Measurements from ENCODE around the gene FCHSD2. TPM values are rescaled to one million over a fixed set of nuclear protein-coding genes. Genes with fewer than 3 reads are reported as not detected.

FCHSD2 gene
- total RNA-seq, 1 donor from 2014 or later = 27.7 TPM

DNA sequence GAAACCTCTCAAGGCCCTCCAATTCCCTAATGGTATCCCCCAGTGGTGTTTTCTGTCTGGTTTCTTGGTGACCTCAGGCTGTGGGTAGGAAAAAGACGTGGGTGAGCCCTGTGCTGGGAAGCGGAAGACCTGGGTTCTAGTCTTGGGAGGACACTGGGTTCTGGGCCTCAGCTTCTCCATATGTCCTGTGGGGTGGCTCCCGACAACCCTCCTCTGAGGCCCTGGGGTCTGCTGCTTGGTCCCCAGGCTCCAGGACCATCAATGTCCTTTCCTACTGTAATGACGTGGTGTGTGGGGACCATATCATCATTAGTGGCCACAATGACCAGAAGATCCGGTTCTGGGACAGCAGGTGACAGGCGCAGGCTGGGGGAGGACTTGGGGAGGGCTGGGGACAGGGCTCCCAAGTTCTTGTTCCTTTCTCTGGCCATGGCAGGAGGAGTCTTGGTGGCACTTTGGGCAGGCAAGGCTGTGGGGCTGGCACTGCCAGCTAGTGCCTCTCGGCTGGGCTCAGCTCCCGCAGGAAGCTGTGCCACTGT is 315.1 kb downstream of the FCHSD2 start:
- Mint-ChIP-seq H3K4me1 (ENCODE audit: low read depth) (peaks cover 11% of the 10 kb centered on the region), H3K27ac (peak overlapping the region; percentile 40), H3K27me3 (ENCODE audit: insufficient read depth) (no peaks in the 10 kb centered on the region), H3K36me3 (ENCODE audit: low read depth) (peaks cover 33% of the 10 kb centered on the region), H3K4me3 (no peak overlapping the region), H3K9me3 (no peaks in the 10 kb centered on the region)
- DNase-seq (ENCODE audit: low spot score) = no peak
- intact Hi-C loops (cut with micrococcal nuclease) = no loop called here

DNA sequence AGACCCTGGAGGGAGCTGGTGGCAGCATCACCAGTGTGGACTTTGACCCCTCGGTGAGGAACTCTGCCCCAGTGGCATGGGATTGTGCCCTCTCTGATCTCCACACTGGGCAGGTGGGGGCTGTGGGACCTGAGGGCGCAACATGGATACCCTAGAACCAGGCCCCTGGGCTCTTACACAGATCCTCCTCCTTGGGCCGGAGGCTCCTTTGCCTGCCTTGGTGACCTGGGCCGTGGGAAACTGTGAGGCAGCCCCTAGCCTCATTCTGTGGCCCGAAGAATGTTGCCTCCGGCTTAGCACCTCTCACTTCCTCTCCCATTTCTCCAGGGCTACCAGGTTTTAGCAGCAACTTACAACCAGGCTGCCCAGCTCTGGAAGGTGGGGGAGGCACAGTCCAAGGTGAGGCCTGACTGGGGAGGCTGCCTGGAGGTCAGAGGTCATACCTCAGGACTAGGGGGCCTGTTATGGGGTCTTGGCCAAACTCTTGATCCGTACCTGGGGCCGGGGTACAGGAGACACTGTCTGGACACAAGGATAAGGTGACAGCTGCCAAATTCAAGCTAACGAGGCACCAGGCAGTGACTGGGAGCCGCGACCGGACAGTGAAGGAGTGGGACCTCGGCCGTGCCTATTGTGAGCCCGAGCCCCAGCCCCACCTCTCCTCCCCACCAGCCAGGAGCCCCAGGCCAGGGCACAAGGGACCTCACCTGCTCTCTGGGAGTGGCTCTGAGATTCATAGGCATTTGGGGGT is 315.8 kb downstream of the FCHSD2 start:
- no peaks in the 10 kb centered on the region for H3K27me3 Mint-ChIP-seq (ENCODE audit: insufficient read depth)
- H3K27ac Mint-ChIP-seq = no peak overlapping the region
- intact Hi-C loops (cut with micrococcal nuclease) = no loop called here
- DNase-seq (ENCODE audit: low spot score) = no peak
- peaks cover 11% of the 10 kb centered on the region for H3K4me1 Mint-ChIP-seq (ENCODE audit: low read depth)
- peaks cover 30% of the 10 kb centered on the region for H3K36me3 Mint-ChIP-seq (ENCODE audit: low read depth)
- H3K4me3 Mint-ChIP-seq = no peak overlapping the region
- no peaks in the 10 kb centered on the region for H3K9me3 Mint-ChIP-seq

DNA sequence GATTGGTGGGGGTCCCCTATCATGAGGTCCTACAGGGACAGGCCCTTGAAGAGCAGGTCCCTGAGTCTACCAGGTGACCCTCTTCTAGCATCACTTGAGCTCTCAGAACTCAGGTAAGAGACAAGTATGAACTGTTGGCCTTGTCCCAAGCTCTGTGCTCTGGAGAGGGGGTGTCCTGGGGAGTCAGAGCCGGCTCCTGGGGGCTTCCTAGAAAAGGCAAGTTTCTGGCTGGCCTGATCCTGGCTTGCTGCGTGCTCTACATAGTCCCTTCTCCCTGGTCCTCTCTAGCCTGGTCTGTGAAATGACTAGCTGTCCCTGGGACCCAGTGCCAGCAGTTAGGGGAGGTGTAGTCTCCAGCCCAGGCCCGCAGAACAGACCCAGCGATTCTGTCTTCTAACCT is 316.5 kb downstream of the FCHSD2 start:
- no peak overlapping the region for H3K27ac Mint-ChIP-seq

GRCh38 chr11:72824811-72825505 is 317.2 kb downstream of the FCHSD2 start:
- Mint-ChIP-seq H3K9me3 (no peaks in the 10 kb centered on the region), H3K4me3 (no peak overlapping the region), H3K36me3 (ENCODE audit: low read depth) (peaks cover 25% of the 10 kb centered on the region), H3K4me1 (ENCODE audit: low read depth) (peaks cover 11% of the 10 kb centered on the region), H3K27me3 (ENCODE audit: insufficient read depth) (no peaks in the 10 kb centered on the region), H3K27ac (peak overlapping the region; percentile 55)
- DNase-seq (ENCODE audit: low spot score) = no peak
- intact Hi-C loops (cut with micrococcal nuclease) = no loop called here

More for the DNA sequence above, 316.5 kb downstream of the FCHSD2 start:
- Mint-ChIP-seq H3K9me3 (no peaks in the 10 kb centered on the region), H3K4me3 (no peak overlapping the region), H3K36me3 (ENCODE audit: low read depth) (peaks cover 25% of the 10 kb centered on the region), H3K27me3 (ENCODE audit: insufficient read depth) (no peaks in the 10 kb centered on the region), H3K4me1 (ENCODE audit: low read depth) (peaks cover 11% of the 10 kb centered on the region)
- intact Hi-C loops (cut with micrococcal nuclease) = no loop called here
- no peak for DNase-seq (ENCODE audit: low spot score)

- H3K27ac Mint-ChIP-seq = no peak overlapping the region
- H3K4me1 Mint-ChIP-seq (ENCODE audit: low read depth) = peaks cover 15% of the 10 kb centered on the region
- H3K36me3 Mint-ChIP-seq (ENCODE audit: low read depth) = peaks cover 26% of the 10 kb centered on the region
- DNase-seq (ENCODE audit: low spot score) = no peak
- no peaks in the 10 kb centered on the region for H3K27me3 Mint-ChIP-seq (ENCODE audit: insufficient read depth)
- no peaks in the 10 kb centered on the region for H3K9me3 Mint-ChIP-seq
- no peak overlapping the region for H3K4me3 Mint-ChIP-seq
- intact Hi-C loops (cut with micrococcal nuclease) = no loop called here
Measured at GRCh38 chr11:72824020-72824419, 318.1 kb downstream of the FCHSD2 start.

GRCh38 chr11:72823105-72823804 is 318.9 kb downstream of the FCHSD2 start:
- no peak for DNase-seq (ENCODE audit: low spot score)
- Mint-ChIP-seq H3K27ac (no peak overlapping the region), H3K4me3 (no peak overlapping the region), H3K36me3 (ENCODE audit: low read depth) (peaks cover 34% of the 10 kb centered on the region), H3K9me3 (no peaks in the 10 kb centered on the region), H3K4me1 (ENCODE audit: low read depth) (peaks cover 19% of the 10 kb centered on the region), H3K27me3 (ENCODE audit: insufficient read depth) (no peaks in the 10 kb centered on the region)
- intact Hi-C loops (cut with micrococcal nuclease) = no loop called here

DNA sequence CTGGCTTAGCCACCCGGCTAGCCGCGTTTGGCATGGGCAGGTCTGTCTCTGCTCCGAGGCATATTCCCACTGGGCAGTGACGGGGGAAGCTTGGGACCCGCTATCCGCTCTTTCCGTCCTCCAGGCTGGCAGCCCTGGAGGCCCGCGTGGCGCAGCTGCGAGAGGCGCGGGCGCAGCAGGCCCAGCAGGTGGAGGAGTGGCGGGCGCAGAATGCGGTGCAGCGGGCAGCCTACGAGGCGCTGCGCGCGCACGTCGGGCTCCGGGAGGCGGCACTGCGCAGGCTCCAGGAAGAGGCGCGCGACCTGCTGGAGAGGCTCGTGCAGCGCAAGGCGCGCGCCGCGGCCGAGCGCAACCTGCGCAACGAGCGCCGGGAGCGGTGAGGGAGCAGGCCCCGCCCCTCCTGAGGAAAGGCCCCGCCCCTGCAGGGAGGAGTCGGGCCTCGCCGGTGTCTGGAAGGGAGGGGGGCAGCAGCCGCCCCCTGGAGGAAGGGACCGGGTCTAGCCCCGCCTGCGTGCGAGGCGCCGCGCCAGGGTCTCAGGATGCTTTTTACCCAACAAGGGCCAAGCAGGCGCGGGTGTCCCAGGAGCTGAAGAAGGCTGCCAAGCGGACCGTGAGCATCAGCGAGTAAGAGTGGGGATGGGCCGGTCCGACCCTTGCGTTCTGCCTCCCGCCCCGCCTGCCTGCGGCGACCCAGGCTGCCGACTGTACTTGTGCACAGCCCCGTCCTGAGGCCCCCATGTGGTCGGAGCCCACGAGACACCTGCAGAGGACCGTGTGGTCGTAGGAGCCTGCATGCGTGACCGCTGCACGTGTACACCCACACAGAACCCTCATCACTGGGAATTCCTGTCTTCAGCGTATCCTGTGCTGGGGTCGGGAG is 320.0 kb downstream of the FCHSD2 start:
- Mint-ChIP-seq H3K4me3 (no peak overlapping the region), H3K27ac (peak overlapping the region; percentile 40), H3K4me1 (ENCODE audit: low read depth) (peaks cover 23% of the 10 kb centered on the region), H3K9me3 (no peaks in the 10 kb centered on the region), H3K27me3 (ENCODE audit: insufficient read depth) (no peaks in the 10 kb centered on the region), H3K36me3 (ENCODE audit: low read depth) (peaks cover 40% of the 10 kb centered on the region)
- DNase-seq (ENCODE audit: low spot score) = peak; percentile 59
- intact Hi-C loops (cut with micrococcal nuclease) = no loop called here

DNA sequence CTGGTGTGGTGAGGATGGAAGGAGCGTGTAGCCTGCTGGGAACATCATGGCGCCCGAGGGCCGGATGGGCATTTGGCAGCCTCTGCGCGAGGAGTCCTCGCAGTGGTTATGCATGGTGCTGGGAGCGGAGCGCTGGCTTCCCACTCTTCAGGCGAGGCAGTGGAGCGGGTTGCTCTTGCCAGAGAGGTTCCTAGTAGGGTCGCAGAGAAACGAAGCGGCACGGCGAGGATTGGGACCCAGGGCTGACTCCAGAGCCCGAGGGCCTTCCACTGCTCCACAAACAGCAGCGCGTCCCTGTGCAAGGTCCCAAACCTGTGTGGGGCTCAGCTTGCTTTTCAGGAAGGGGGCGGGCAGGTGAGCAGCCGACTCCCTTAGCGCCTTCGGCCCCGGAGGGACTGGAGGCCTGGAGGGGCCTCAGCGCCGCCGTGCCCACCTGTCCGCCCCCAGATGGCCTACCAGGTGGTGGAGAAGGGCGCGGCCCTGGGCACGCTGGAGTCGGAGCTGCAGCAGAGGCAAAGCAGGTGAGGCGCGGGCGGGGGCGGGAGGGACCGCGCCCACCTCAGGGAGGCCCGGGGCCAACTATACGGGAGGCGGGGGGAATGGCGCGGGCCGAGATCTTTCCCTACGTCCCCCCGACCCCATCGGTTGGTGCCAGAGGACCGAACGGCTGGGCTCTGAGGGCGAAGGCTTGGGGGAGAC is 320.7 kb downstream of the FCHSD2 start:
- DNase-seq (ENCODE audit: low spot score) = no peak
- no peaks in the 10 kb centered on the region for H3K9me3 Mint-ChIP-seq
- intact Hi-C loops (cut with micrococcal nuclease) = no loop called here
- H3K36me3 Mint-ChIP-seq (ENCODE audit: low read depth) = peaks cover 40% of the 10 kb centered on the region
- no peaks in the 10 kb centered on the region for H3K27me3 Mint-ChIP-seq (ENCODE audit: insufficient read depth)
- no peak overlapping the region for H3K4me3 Mint-ChIP-seq
- peaks cover 19% of the 10 kb centered on the region for H3K4me1 Mint-ChIP-seq (ENCODE audit: low read depth)
- H3K27ac Mint-ChIP-seq = no peak overlapping the region

DNA sequence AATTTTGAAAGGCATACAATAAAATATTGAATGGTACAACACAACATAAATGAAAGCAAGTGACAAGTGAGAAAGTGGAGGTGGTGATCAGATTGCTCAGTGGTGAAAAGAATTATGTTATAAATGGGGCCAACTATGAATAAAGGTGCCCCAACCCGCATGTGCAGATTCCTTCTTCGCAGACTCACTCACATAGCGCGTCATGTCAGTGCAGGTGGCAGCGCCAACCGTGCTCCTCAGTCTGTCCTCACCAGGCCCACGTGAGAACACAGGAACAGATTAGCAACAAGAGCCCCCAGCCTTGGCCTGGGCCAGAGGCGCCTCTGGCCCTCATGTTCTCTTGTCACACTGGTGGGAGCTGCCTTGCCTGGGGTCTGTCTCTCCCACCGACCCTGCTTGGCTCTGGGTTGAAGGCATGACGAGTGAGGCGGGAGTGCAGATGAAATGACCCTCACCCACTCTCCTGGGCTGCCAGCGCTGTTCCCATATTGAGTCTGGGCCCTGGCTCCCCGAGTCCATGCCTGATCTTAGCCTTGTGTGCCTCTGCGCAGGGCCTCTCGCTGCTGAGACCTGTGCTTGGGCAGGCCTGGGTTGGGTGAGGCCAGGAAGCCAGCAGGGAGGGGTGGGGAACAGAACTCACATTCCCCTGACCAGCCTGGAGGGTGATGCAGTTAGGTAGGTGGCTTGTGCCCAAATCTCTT is 321.5 kb downstream of the FCHSD2 start:
- DNase-seq (ENCODE audit: low spot score) = no peak
- Mint-ChIP-seq H3K4me1 (ENCODE audit: low read depth) (peaks cover 21% of the 10 kb centered on the region), H3K9me3 (no peaks in the 10 kb centered on the region), H3K4me3 (no peak overlapping the region), H3K27me3 (ENCODE audit: insufficient read depth) (no peaks in the 10 kb centered on the region), H3K36me3 (ENCODE audit: low read depth) (peaks cover 42% of the 10 kb centered on the region), H3K27ac (peak overlapping the region; percentile 13)
- intact Hi-C loops (cut with micrococcal nuclease) = no loop called here

GRCh38 chr11:72818971-72819370 is 323.1 kb downstream of the FCHSD2 start:
- Mint-ChIP-seq H3K36me3 (ENCODE audit: low read depth) (peaks cover 35% of the 10 kb centered on the region), H3K4me3 (no peak overlapping the region)
- intact Hi-C loops (cut with micrococcal nuclease) = loop anchor here (10.0 kb wide), 1 partner anchor 714 kb away; the partner anchor contains the start of genes LAMTOR1 and TOMT

DNA sequence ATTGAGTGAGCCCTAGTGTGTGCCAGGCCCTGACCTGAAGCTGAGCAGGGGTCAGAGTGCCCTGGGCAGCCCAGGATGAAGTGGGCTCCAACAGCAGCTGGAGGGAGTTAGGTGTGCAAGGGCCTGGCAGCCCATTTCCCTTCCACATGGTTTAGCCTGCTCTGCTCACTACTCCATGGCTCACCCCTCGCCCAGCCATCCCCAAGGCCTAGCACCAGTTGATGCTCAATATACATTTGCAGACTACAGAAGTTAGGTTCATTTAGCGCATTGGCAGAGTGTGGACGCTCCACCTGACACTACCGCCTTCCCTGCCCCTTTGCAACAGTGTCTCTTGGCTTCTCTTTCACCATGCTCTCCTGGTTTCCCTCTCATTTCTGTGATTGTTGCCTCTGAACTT is 324.2 kb downstream of the FCHSD2 start:
- intact Hi-C loops (cut with micrococcal nuclease) = loop anchor here (10.0 kb wide), 1 partner anchor 713 kb away; the partner anchor contains the start of genes LAMTOR1 and TOMT
- Mint-ChIP-seq H3K9me3 (no peaks in the 10 kb centered on the region), H3K36me3 (ENCODE audit: low read depth) (peaks cover 37% of the 10 kb centered on the region), H3K27me3 (ENCODE audit: insufficient read depth) (no peaks in the 10 kb centered on the region), H3K27ac (peak overlapping the region; percentile 64), H3K4me1 (ENCODE audit: low read depth) (peaks cover 34% of the 10 kb centered on the region), H3K4me3 (peak overlapping the region; percentile 38)
- no peak for DNase-seq (ENCODE audit: low spot score)

More at GRCh38 chr11:72818971-72819370, 323.1 kb downstream of the FCHSD2 start:
- Mint-ChIP-seq H3K4me1 (ENCODE audit: low read depth) (peaks cover 30% of the 10 kb centered on the region), H3K27ac (no peak overlapping the region), H3K9me3 (no peaks in the 10 kb centered on the region), H3K27me3 (ENCODE audit: insufficient read depth) (no peaks in the 10 kb centered on the region)
- DNase-seq (ENCODE audit: low spot score) = no peak

Measured in activated T-helper 1 cell treated with anti-CD3 and anti-CD28 coated beads, Interleukin-12 subunit alpha, Interleukin-12 subunit beta, Interleukin-2, Interleukin-4 antibody, amounts not matched to agents 30 ng/mL and 10 ng/mL and 1 ng/mL, durations not matched to agents 14 hours and 24 hours and 36 hours (primary cell).